DND-41 (cell line): Measurements from ENCODE around the gene PIK3CB.

Source experiments
- ATAC-seq: fragments of 200-7000 bp; cut with Tn5 transposase; 3 replicates; pipeline ENCODE4 v1.9.1; 2021; ENCODE audit warnings: low read depth; ENCODE audit not compliant: insufficient read depth
- DNase-seq: peaks from one replicate; pipeline ENCODE4 v3.0.0-alpha.2; 2020
- H2AFZ ChIP-seq: 2 replicates; pipeline ENCODE4 v1.6.0; 2012; ENCODE audit warnings: low read depth, low read length
- H3K27ac ChIP-seq: 2 replicates; pipeline ENCODE4 v1.5.1; 2012; ENCODE audit warnings: low read length, inconsistent platforms
- H3K27me3 ChIP-seq: fragments of 200-600 bp; sonication (generic); 2 replicates; pipeline ENCODE4 v1.6.0; 2012; ENCODE audit warnings: low read length, mild to moderate bottlenecking, inconsistent platforms; ENCODE audit not compliant: insufficient read depth, poor library complexity
- H3K36me3 ChIP-seq: 2 replicates; pipeline ENCODE4 v1.5.1; 2012; ENCODE audit warnings: low read length, inconsistent platforms; ENCODE audit not compliant: insufficient read depth
- H3K4me1 ChIP-seq: 2 replicates; pipeline ENCODE4 v1.5.1; 2012; ENCODE audit warnings: mild to moderate bottlenecking, low read length; ENCODE audit not compliant: insufficient read depth
- H3K4me2 ChIP-seq: 2 replicates; pipeline ENCODE4 v1.6.0; 2012; ENCODE audit warnings: mild to moderate bottlenecking, moderate library complexity, low read length, inconsistent platforms; ENCODE audit not compliant: insufficient read depth
- H3K4me3 ChIP-seq, 2 experiments: fragments of 200-600 bp in 1 of 2; shearing (Covaris generic) in 1 of 2; 2 replicates each; pipeline ENCODE4 v1.5.1; 2012 to 2016; ENCODE audit warnings: inconsistent platforms in 2 of 2, low read length in 2 of 2, mild to moderate bottlenecking in 2 of 2, low read depth in 1 of 2, moderate library complexity in 1 of 2
- H3K79me2 ChIP-seq: 2 replicates; pipeline ENCODE4 v1.6.0; 2012; ENCODE audit warnings: low read length, inconsistent platforms; ENCODE audit not compliant: insufficient read depth
- H3K9ac ChIP-seq: 2 replicates; pipeline ENCODE4 v1.6.0; 2012; ENCODE audit warnings: low read depth, mild to moderate bottlenecking, inconsistent platforms, low read length, moderate library complexity
- H3K9me3 ChIP-seq: 2 replicates; pipeline ENCODE4 v1.5.1; 2012; ENCODE audit warnings: low read length, moderate library complexity, mild to moderate bottlenecking, inconsistent platforms; ENCODE audit not compliant: insufficient read depth, severe bottlenecking
- H4K20me1 ChIP-seq: 2 replicates; pipeline ENCODE4 v1.6.0; 2012; ENCODE audit warnings: low read length; ENCODE audit not compliant: insufficient read depth
- CTCF ChIP-seq: IDR thresholded peaks from 2 replicates; pipeline ENCODE4 v1.5.1; 2012; ENCODE audit warnings: borderline replicate concordance, low read length, moderate library complexity, mild to moderate bottlenecking; ENCODE audit not compliant: poor library complexity, severe bottlenecking; ENCODE audit errors: extremely low read depth
- EZH2 ChIP-seq: IDR thresholded peaks from 3 replicates; pipeline ENCODE4 v1.6.1; 2012; ENCODE audit warnings: borderline replicate concordance, low read depth, mild to moderate bottlenecking, moderate library complexity, low read length, inconsistent platforms; ENCODE audit not compliant: severe bottlenecking

PIK3CB gene

GRCh38 chr3:138856799-138857198 is 22.1 kb upstream of the PIK3CB start:
- H3K36me3 ChIP-seq = no peaks in the 10 kb centered on the region
- DNase-seq (no peak), ATAC-seq (no peak)
- H4K20me1 ChIP-seq = no peaks in the 10 kb centered on the region
- no peak overlapping the region for H3K4me3 ChIP-seq
- no peak overlapping the region for H3K9ac ChIP-seq
- H3K27ac ChIP-seq = no peak overlapping the region
- no peak overlapping the region for H3K4me2 ChIP-seq
- TF ChIP-seq CTCF (no peak), EZH2 (no peak)
- no peaks in the 10 kb centered on the region for H3K27me3 ChIP-seq
- H3K4me1 ChIP-seq = no peaks in the 10 kb centered on the region
- H2AFZ ChIP-seq = no peak overlapping the region
- no peaks in the 10 kb centered on the region for H3K9me3 ChIP-seq
- H3K79me2 ChIP-seq = no peaks in the 10 kb centered on the region

- Histone ChIP-seq H3K4me2 (no peak overlapping the region), H3K4me3 (no peak overlapping the region), H3K27ac (no peak overlapping the region), H3K9ac (no peak overlapping the region), H3K4me1 (no peaks in the 10 kb centered on the region), H3K27me3 (no peaks in the 10 kb centered on the region), H2AFZ (no peak overlapping the region), H3K36me3 (no peaks in the 10 kb centered on the region), H3K79me2 (no peaks in the 10 kb centered on the region), H3K9me3 (no peaks in the 10 kb centered on the region), H4K20me1 (no peaks in the 10 kb centered on the region)
- ATAC-seq (no peak), DNase-seq (no peak)
- TF ChIP-seq CTCF (no peak), EZH2 (no peak)
These were observed 20.2 kb upstream of the PIK3CB start for GRCh38 chr3:138854940-138855339.

DNA sequence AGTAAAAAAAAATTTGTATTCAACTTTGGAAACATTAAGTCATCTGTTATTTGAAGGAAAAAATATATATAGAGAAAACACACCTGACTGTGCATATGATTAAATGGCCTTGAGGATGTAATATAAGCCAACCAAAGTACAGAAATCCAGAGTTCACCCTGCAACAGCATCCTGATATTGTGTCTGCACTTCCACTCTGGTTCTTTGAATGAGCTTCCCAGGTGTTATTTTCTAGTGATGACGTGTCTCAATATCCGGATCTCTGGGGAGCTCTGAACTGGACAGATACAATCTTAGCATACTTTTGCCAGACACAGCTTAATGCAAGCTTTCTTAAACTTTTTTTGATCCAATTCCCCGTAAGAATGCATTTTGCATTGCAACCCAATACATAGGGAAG is 19.5 kb upstream of the PIK3CB start:
- ATAC-seq = no peak
- TF ChIP-seq CTCF (no peak), EZH2 (no peak)
- DNase-seq = no peak

DNA sequence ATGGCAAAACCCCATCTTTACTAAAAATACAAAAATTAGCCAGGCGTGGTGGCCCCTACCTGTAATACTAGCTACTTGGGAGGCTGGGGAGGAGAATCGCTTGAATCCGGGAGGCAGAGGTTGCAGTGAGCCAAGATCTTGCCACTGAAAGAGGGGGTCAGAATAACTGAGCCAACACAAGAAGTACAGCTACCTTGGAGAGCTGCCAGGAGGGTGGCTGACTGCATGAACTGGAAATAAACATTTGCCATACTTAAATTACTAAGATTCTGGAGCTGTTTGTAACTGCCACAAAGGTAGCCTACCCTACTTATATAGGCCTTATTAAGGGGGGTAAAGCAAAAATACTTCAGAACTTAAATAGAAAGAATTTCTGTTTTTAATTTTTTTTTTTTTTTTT is 15.4 kb upstream of the PIK3CB start:
- Histone ChIP-seq H3K9me3 (no peaks in the 10 kb centered on the region), H3K27me3 (no peaks in the 10 kb centered on the region), H3K36me3 (no peaks in the 10 kb centered on the region), H3K27ac (no peak overlapping the region), H3K79me2 (no peaks in the 10 kb centered on the region), H3K9ac (no peak overlapping the region), H3K4me2 (no peak overlapping the region), H2AFZ (no peak overlapping the region), H3K4me1 (no peaks in the 10 kb centered on the region), H4K20me1 (no peaks in the 10 kb centered on the region), H3K4me3 (no peak overlapping the region)
- TF ChIP-seq EZH2 (no peak), CTCF (no peak)
- DNase-seq (no peak), ATAC-seq (no peak)

More for the DNA sequence above, 19.5 kb upstream of the PIK3CB start:
- Histone ChIP-seq H4K20me1 (no peaks in the 10 kb centered on the region), H3K27ac (no peak overlapping the region), H3K4me3 (no peak overlapping the region), H2AFZ (no peak overlapping the region), H3K79me2 (no peaks in the 10 kb centered on the region), H3K9me3 (no peaks in the 10 kb centered on the region), H3K4me2 (no peak overlapping the region), H3K9ac (no peak overlapping the region), H3K4me1 (no peaks in the 10 kb centered on the region), H3K36me3 (no peaks in the 10 kb centered on the region), H3K27me3 (no peaks in the 10 kb centered on the region)
